BLaER1 (cell line): ENCODE measurements around the gene CAST.
A peak's percentile ranks its signal among the peaks of the same experiment; 100 is the strongest.
"Not testable (repeated sequence)": the region's sequence is repeated elsewhere in the genome, so short reads cannot be mapped to it uniquely, and the experiment has no call there.

Experiments used
- H3K27ac ChIP-seq: shearing (Covaris generic); formaldehyde crosslinking; 2 replicates; pipeline ENCODE4 v1.8.1; 2022
- H3K27me3 ChIP-seq: shearing (Covaris generic); formaldehyde crosslinking; 2 replicates; pipeline ENCODE4 v1.8.1; 2022
- H3K36me3 ChIP-seq: shearing (Covaris generic); formaldehyde crosslinking; 2 replicates; pipeline ENCODE4 v1.8.1; 2022
- H3K4me1 ChIP-seq: shearing (Covaris generic); formaldehyde crosslinking; 2 replicates; pipeline ENCODE4 v1.8.1; 2022
- H3K4me2 ChIP-seq: shearing (Covaris generic); formaldehyde crosslinking; 2 replicates; pipeline ENCODE4 v1.8.1; 2022
- H3K4me3 ChIP-seq: shearing (Covaris generic); formaldehyde crosslinking; 2 replicates; pipeline ENCODE4 v1.8.1; 2022
- H3K9ac ChIP-seq: shearing (Covaris generic); formaldehyde crosslinking; 2 replicates; pipeline ENCODE4 v1.8.1; 2022
- H3K9me3 ChIP-seq: shearing (Covaris generic); formaldehyde crosslinking; 2 replicates; pipeline ENCODE4 v1.8.1; 2022
- H4K20me1 ChIP-seq: shearing (Covaris generic); formaldehyde crosslinking; 2 replicates; pipeline ENCODE4 v1.8.1; 2022
- Cebpa-rat ChIP-seq: shearing (Covaris generic); IDR thresholded peaks from 2 replicates; pipeline ENCODE4 v1.8.1; 2022

CAST gene

GRCh38 chr5:96661855-96662724 is at the start of gene CAST:
CAST (plus strand) TSS chr5:96662376; CDS start chr5:96662423, 47 bp downstream.
- Histone ChIP-seq H3K27ac (peak within 1 kb of the TSS; percentile 76), H3K4me2 (peak within 1 kb of the TSS; percentile 91), H3K9me3 (no peaks in the 10 kb centered on the region), H3K4me1 (peaks cover 23% of the 10 kb centered on the region), H3K4me3 (peak within 1 kb of the TSS; percentile 92), H3K9ac (peak within 1 kb of the TSS; percentile 57), H4K20me1 (peaks cover 41% of the 10 kb centered on the region), H3K36me3 (no peaks in the 10 kb centered on the region), H3K27me3 (no peaks in the 10 kb centered on the region)
- peak; percentile 87 for TF ChIP-seq Cebpa-rat

GRCh38 chr5:96614110-96614691 is 48.0 kb upstream of the CAST start:
- Histone ChIP-seq H3K27me3 (no peaks in the 10 kb centered on the region), H3K9me3 (peaks cover 23% of the 10 kb centered on the region), H3K9ac (no peak overlapping the region), H3K36me3 (no peaks in the 10 kb centered on the region), H3K4me2 (0 out of 2 replicates have a peak overlapping the region, but pooled peaks have one; percentile 8), H3K4me1 (peaks cover 7% of the 10 kb centered on the region), H4K20me1 (no peaks in the 10 kb centered on the region), H3K4me3 (no peak overlapping the region), H3K27ac (no peak overlapping the region)
- TF ChIP-seq Cebpa-rat, result no peak

- Histone ChIP-seq H3K4me1 (peaks cover 7% of the 10 kb centered on the region), H3K4me2 (no peak overlapping the region), H3K27me3 (no peaks in the 10 kb centered on the region), H3K27ac (no peak overlapping the region), H3K4me3 (no peak overlapping the region), H4K20me1 (no peaks in the 10 kb centered on the region), H3K9me3 (peaks cover 28% of the 10 kb centered on the region), H3K36me3 (no peaks in the 10 kb centered on the region), H3K9ac (no peak overlapping the region)
- no peak for TF ChIP-seq Cebpa-rat
These were observed 47.0 kb upstream of the CAST start for GRCh38 chr5:96615223-96615622.

GRCh38 chr5:96616801-96617200 is 45.4 kb upstream of the CAST start:
- Histone ChIP-seq H4K20me1 (no peaks in the 10 kb centered on the region), H3K9ac (no peak overlapping the region), H3K27ac (no peak overlapping the region), H3K9me3 (peaks cover 28% of the 10 kb centered on the region), H3K4me3 (no peak overlapping the region), H3K4me1 (peaks cover 7% of the 10 kb centered on the region), H3K36me3 (no peaks in the 10 kb centered on the region), H3K27me3 (no peaks in the 10 kb centered on the region), H3K4me2 (no peak overlapping the region)
- TF ChIP-seq Cebpa-rat, result no peak

- H3K4me2 ChIP-seq, H4K20me1 ChIP-seq, H3K27me3 ChIP-seq, H3K27ac ChIP-seq, H3K9ac ChIP-seq, H3K36me3 ChIP-seq, H3K4me3 ChIP-seq, H3K4me1 ChIP-seq: not testable (repeated sequence)
- H3K9me3 ChIP-seq, result peaks cover 28% of the 10 kb centered on the region
These were observed 43.7 kb upstream of the CAST start for GRCh38 chr5:96618311-96619016.

- no peaks in the 10 kb centered on the region for H3K4me1 ChIP-seq
- TF ChIP-seq Cebpa-rat, result no peak
- no peaks in the 10 kb centered on the region for H4K20me1 ChIP-seq
- no peaks in the 10 kb centered on the region for H3K27me3 ChIP-seq
- H3K9ac ChIP-seq, result no peak overlapping the region
- H3K27ac ChIP-seq, result no peak overlapping the region
- no peak overlapping the region for H3K4me2 ChIP-seq
- no peaks in the 10 kb centered on the region for H3K36me3 ChIP-seq
- peaks cover 28% of the 10 kb centered on the region for H3K9me3 ChIP-seq
- H3K4me3 ChIP-seq, result no peak overlapping the region
These were observed 42.2 kb upstream of the CAST start for GRCh38 chr5:96619946-96620345.

GRCh38 chr5:96624596-96624995 is 37.6 kb upstream of the CAST start:
- Histone ChIP-seq H3K9me3 (peaks cover under 1% of the 10 kb centered on the region; the same call in 1 of the 2 replicates), H3K36me3 (no peaks in the 10 kb centered on the region), H3K4me2 (no peak overlapping the region), H3K27ac (no peak overlapping the region), H3K4me1 (no peaks in the 10 kb centered on the region), H3K9ac (no peak overlapping the region), H3K4me3 (no peak overlapping the region), H4K20me1 (no peaks in the 10 kb centered on the region), H3K27me3 (no peaks in the 10 kb centered on the region)
- no peak for TF ChIP-seq Cebpa-rat

- TF ChIP-seq Cebpa-rat, result no peak
- no peaks in the 10 kb centered on the region for H3K4me1 ChIP-seq
- H3K27me3 ChIP-seq, result no peaks in the 10 kb centered on the region
- H3K4me3 ChIP-seq, result no peak overlapping the region
- no peaks in the 10 kb centered on the region for H4K20me1 ChIP-seq
- H3K9ac ChIP-seq, result no peak overlapping the region
- no peak overlapping the region for H3K27ac ChIP-seq
- no peaks in the 10 kb centered on the region for H3K36me3 ChIP-seq
- no peak overlapping the region for H3K4me2 ChIP-seq
- no peaks in the 10 kb centered on the region for H3K9me3 ChIP-seq
These were observed 36.8 kb upstream of the CAST start for GRCh38 chr5:96625365-96625764.

GRCh38 chr5:96626956-96627355 is 35.2 kb upstream of the CAST start:
- no peak overlapping the region for H3K27ac ChIP-seq

More at GRCh38 chr5:96626956-96627355, 35.2 kb upstream of the CAST start:
- no peaks in the 10 kb centered on the region for H3K27me3 ChIP-seq
- no peak overlapping the region for H3K4me3 ChIP-seq
- no peaks in the 10 kb centered on the region for H3K36me3 ChIP-seq
- H3K9ac ChIP-seq, result no peak overlapping the region
- H3K4me2 ChIP-seq, result no peak overlapping the region
- no peaks in the 10 kb centered on the region for H4K20me1 ChIP-seq
- no peaks in the 10 kb centered on the region for H3K9me3 ChIP-seq
- no peak for TF ChIP-seq Cebpa-rat
- H3K4me1 ChIP-seq, result no peaks in the 10 kb centered on the region
